ENCODE results near the gene ASCC1.

Gene ASCC1

GRCh38 chr10:72058989-72059842 is 156.9 kb downstream of the ASCC1 start:
- WGBS, result 81% methylated on average over 21 of the region's 21 CpGs
- no peaks in the 10 kb centered on the region for H3K9me3 ChIP-seq (ENCODE audit: insufficient read depth, low read depth, low read length)
- H3K9ac ChIP-seq (ENCODE audit: low read depth, low read length), result no peak overlapping the region
- H3K27me3 ChIP-seq (ENCODE audit: insufficient read depth, low read length), result no peaks in the 10 kb centered on the region
- H3K4me1 ChIP-seq (ENCODE audit: insufficient read depth, low read length), result 0 out of 2 replicates have a peak, but pooled peaks cover 6% of the 10 kb centered on the region
- H3K27ac ChIP-seq (ENCODE audit: low read depth, low read length), result no peak overlapping the region
- H3K36me3 ChIP-seq (ENCODE audit: insufficient read depth, low read length), result no peaks in the 10 kb centered on the region
- H3K4me3 ChIP-seq (ENCODE audit: low read length), result no peak overlapping the region

- no peaks in the 10 kb centered on the region for H3K36me3 ChIP-seq (ENCODE audit: insufficient read depth, low read length)
- 96% methylated on average over 12 of the region's 12 CpGs for WGBS
- no peak overlapping the region for H3K27ac ChIP-seq (ENCODE audit: low read depth, low read length)
- no peak overlapping the region for H3K9ac ChIP-seq (ENCODE audit: low read depth, low read length)
- H3K4me1 ChIP-seq (ENCODE audit: insufficient read depth, low read length), result 0 out of 2 replicates have a peak, but pooled peaks cover 6% of the 10 kb centered on the region
- no peaks in the 10 kb centered on the region for H3K9me3 ChIP-seq (ENCODE audit: insufficient read depth, low read depth, low read length)
- no peak overlapping the region for H3K4me3 ChIP-seq (ENCODE audit: low read length)
- H3K27me3 ChIP-seq (ENCODE audit: insufficient read depth, low read length), result no peaks in the 10 kb centered on the region
These were observed 157.7 kb downstream of the ASCC1 start for GRCh38 chr10:72058347-72058898.

- Histone ChIP-seq H3K27ac (ENCODE audit: low read depth, low read length) (no peak overlapping the region), H3K4me1 (ENCODE audit: insufficient read depth, low read length) (0 out of 2 replicates have a peak, but pooled peaks cover 6% of the 10 kb centered on the region), H3K27me3 (ENCODE audit: insufficient read depth, low read length) (no peaks in the 10 kb centered on the region), H3K4me3 (ENCODE audit: low read length) (no peak overlapping the region), H3K9me3 (ENCODE audit: insufficient read depth, low read depth, low read length) (no peaks in the 10 kb centered on the region), H3K36me3 (ENCODE audit: insufficient read depth, low read length) (no peaks in the 10 kb centered on the region), H3K9ac (ENCODE audit: low read depth, low read length) (no peak overlapping the region)
- 88% methylated on average over 25 of the region's 25 CpGs for WGBS
These were observed 158.9 kb downstream of the ASCC1 start for GRCh38 chr10:72056932-72057751.

- WGBS, result 89% methylated on average over 5 of the region's 5 CpGs
- no peaks in the 10 kb centered on the region for H3K9me3 ChIP-seq (ENCODE audit: insufficient read depth, low read depth, low read length)
- no peak overlapping the region for H3K27ac ChIP-seq (ENCODE audit: low read depth, low read length)
- no peaks in the 10 kb centered on the region for H3K36me3 ChIP-seq (ENCODE audit: insufficient read depth, low read length)
- no peak overlapping the region for H3K9ac ChIP-seq (ENCODE audit: low read depth, low read length)
- H3K4me3 ChIP-seq (ENCODE audit: low read length), result no peak overlapping the region
- 0 out of 2 replicates have a peak, but pooled peaks cover 4% of the 10 kb centered on the region for H3K4me1 ChIP-seq (ENCODE audit: insufficient read depth, low read length)
- no peaks in the 10 kb centered on the region for H3K27me3 ChIP-seq (ENCODE audit: insufficient read depth, low read length)
These were observed 160.0 kb downstream of the ASCC1 start for GRCh38 chr10:72056113-72056512.

- no peak overlapping the region for H3K9ac ChIP-seq (ENCODE audit: low read depth, low read length)
- H3K27me3 ChIP-seq (ENCODE audit: insufficient read depth, low read length), result no peaks in the 10 kb centered on the region
- H3K9me3 ChIP-seq (ENCODE audit: insufficient read depth, low read depth, low read length), result peaks cover 6% of the 10 kb centered on the region; the same call in 1 of the 2 replicates
- 90% methylated on average over 7 of the region's 7 CpGs for WGBS
- no peak overlapping the region for H3K27ac ChIP-seq (ENCODE audit: low read depth, low read length)
- no peaks in the 10 kb centered on the region for H3K4me1 ChIP-seq (ENCODE audit: insufficient read depth, low read length)
- no peaks in the 10 kb centered on the region for H3K36me3 ChIP-seq (ENCODE audit: insufficient read depth, low read length)
- H3K4me3 ChIP-seq (ENCODE audit: low read length), result no peak overlapping the region
These were observed 162.4 kb downstream of the ASCC1 start for GRCh38 chr10:72053690-72054089.

GRCh38 chr10:72050873-72051272 is 165.2 kb downstream of the ASCC1 start:
- WGBS, result 58% methylated on average over 3 of the region's 3 CpGs
- no peaks in the 10 kb centered on the region for H3K36me3 ChIP-seq (ENCODE audit: insufficient read depth, low read length)

GRCh38 chr10:72049969-72050781 is 165.9 kb downstream of the ASCC1 start:
- Histone ChIP-seq H3K27ac (ENCODE audit: low read depth, low read length) (no peak overlapping the region), H3K36me3 (ENCODE audit: insufficient read depth, low read length) (no peaks in the 10 kb centered on the region), H3K9me3 (ENCODE audit: insufficient read depth, low read depth, low read length) (peaks cover 6% of the 10 kb centered on the region; the same call in 1 of the 2 replicates), H3K9ac (ENCODE audit: low read depth, low read length) (no peak overlapping the region), H3K4me1 (ENCODE audit: insufficient read depth, low read length) (peaks cover 3% of the 10 kb centered on the region), H3K4me3 (ENCODE audit: low read length) (no peak overlapping the region), H3K27me3 (ENCODE audit: insufficient read depth, low read length) (no peaks in the 10 kb centered on the region)
- 87% methylated on average over 4 of the region's 5 CpGs for WGBS

More at GRCh38 chr10:72050873-72051272, 165.2 kb downstream of the ASCC1 start:
- Histone ChIP-seq H3K4me1 (ENCODE audit: insufficient read depth, low read length) (peaks cover 3% of the 10 kb centered on the region), H3K27me3 (ENCODE audit: insufficient read depth, low read length) (no peaks in the 10 kb centered on the region), H3K27ac (ENCODE audit: low read depth, low read length) (no peak overlapping the region), H3K4me3 (ENCODE audit: low read length) (no peak overlapping the region), H3K9ac (ENCODE audit: low read depth, low read length) (no peak overlapping the region), H3K9me3 (ENCODE audit: insufficient read depth, low read depth, low read length) (peaks cover 6% of the 10 kb centered on the region; the same call in 1 of the 2 replicates)

GRCh38 chr10:72049472-72049871 is 166.6 kb downstream of the ASCC1 start:
- Histone ChIP-seq H3K27me3 (ENCODE audit: insufficient read depth, low read length) (no peaks in the 10 kb centered on the region), H3K4me3 (ENCODE audit: low read length) (no peak overlapping the region), H3K4me1 (ENCODE audit: insufficient read depth, low read length) (peaks cover 3% of the 10 kb centered on the region), H3K9ac (ENCODE audit: low read depth, low read length) (no peak overlapping the region), H3K36me3 (ENCODE audit: insufficient read depth, low read length) (no peaks in the 10 kb centered on the region), H3K27ac (ENCODE audit: low read depth, low read length) (no peak overlapping the region), H3K9me3 (ENCODE audit: insufficient read depth, low read depth, low read length) (peaks cover 6% of the 10 kb centered on the region; the same call in 1 of the 2 replicates)
- WGBS, result 91% methylated on average over 1 of the region's 1 CpG

- Histone ChIP-seq H3K4me1 (ENCODE audit: insufficient read depth, low read length) (peaks cover 3% of the 10 kb centered on the region), H3K36me3 (ENCODE audit: insufficient read depth, low read length) (no peaks in the 10 kb centered on the region), H3K4me3 (ENCODE audit: low read length) (no peak overlapping the region), H3K9ac (ENCODE audit: low read depth, low read length) (no peak overlapping the region), H3K9me3 (ENCODE audit: insufficient read depth, low read depth, low read length) (peaks cover 6% of the 10 kb centered on the region; the same call in 1 of the 2 replicates), H3K27me3 (ENCODE audit: insufficient read depth, low read length) (no peaks in the 10 kb centered on the region), H3K27ac (ENCODE audit: low read depth, low read length) (no peak overlapping the region)
- 30% methylated on average over 12 of the region's 12 CpGs for WGBS
These were observed 167.5 kb downstream of the ASCC1 start for GRCh38 chr10:72048450-72049124.
